HG03565 (cell line): ENCODE measurements around the gene CHST15.

Source experiments
- ATAC-seq: cut with Tn5 transposase; IDR thresholded peaks from one replicate; pipeline ENCODE4 v1.9.1; 2021; ENCODE audit warnings: mild to moderate bottlenecking, moderate library complexity; ENCODE audit not compliant: unreplicated experiment

CHST15 gene

GRCh38 chr10:124033887-124034218, 59.5 kb downstream of the CHST15 start:
- no peak for ATAC-seq

GRCh38 chr10:124032971-124033886, 60.2 kb downstream of the CHST15 start:
- no peak for ATAC-seq

DNA sequence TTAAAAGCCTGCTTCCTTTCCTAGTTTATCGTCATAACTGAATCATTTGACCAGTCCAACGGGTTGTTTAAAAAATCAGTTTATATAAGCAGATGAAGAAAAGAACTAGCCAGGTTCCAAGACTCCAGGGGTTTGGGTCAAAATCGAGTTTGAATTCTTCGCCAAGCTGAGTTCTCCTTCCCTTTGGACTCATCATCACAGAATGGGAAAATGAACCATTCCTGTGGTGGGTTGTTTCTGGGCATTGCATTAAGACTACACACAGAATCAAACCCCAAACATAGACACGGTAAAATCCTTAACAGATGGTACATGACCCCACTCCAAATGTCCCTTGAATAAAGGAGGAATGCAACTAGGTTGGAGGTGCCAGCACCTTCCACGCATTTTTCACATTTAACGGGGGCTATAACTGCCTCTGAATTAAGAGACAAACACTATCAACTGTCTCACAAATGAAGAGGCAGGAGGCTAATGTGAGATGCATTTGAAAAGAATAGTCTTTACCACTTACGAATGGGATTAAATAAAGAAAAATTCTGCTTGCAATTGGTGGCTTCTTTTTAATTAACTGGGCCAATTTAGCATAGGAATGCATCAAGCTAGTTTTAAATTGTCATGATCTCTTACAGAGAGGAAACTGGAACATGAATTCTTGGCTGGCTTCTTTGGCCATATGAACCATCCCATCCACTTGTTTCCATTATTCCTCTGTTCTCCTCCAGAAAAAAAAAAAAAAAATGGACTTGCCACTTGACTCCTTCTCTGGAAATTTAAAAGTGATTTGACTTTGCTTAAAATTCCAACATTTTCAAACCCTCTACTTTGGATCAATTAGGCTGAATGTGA, 61.1 kb downstream of the CHST15 start:
- ATAC-seq: no peak

DNA sequence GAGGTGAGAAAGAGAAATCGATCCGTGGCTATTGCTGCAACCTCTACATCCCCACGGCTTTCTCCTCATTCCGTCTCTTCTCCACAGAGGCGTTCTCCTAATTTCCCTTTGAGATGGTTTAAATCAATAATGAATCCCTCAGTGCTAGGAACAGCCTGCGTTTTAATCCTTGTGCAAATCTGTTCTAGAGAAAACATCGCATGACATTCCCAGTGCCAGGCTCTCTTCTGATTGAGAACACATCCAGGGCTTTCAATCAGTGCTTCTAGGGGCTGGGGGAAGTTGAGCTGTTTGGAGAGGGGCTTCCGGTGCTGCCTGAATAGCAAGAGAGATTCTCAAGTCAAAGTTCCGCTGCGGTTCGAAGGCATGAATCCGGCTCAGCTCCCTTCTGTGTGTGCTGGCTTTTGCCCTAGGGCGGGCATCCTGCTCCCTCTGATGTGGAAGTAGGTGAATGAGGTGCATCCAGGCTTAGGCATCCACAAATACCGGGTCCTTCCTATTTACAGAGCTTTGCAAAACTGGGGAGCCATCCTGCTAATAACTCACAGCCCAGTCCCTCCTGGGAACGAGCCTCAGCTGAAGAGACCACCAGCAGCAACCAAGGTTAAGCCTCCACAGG, 62.8 kb downstream of the CHST15 start:
- no peak for ATAC-seq

- ATAC-seq: no peak
These were observed 63.3 kb downstream of the CHST15 start for GRCh38 chr10:124030061-124030460.

- ATAC-seq: no peak
These were observed 63.8 kb downstream of the CHST15 start for GRCh38 chr10:124029559-124029958.

- ATAC-seq: no peak
These were observed 64.5 kb downstream of the CHST15 start for GRCh38 chr10:124028700-124029480.

- no peak for ATAC-seq
These were observed 65.7 kb downstream of the CHST15 start for GRCh38 chr10:124027651-124028050.

DNA sequence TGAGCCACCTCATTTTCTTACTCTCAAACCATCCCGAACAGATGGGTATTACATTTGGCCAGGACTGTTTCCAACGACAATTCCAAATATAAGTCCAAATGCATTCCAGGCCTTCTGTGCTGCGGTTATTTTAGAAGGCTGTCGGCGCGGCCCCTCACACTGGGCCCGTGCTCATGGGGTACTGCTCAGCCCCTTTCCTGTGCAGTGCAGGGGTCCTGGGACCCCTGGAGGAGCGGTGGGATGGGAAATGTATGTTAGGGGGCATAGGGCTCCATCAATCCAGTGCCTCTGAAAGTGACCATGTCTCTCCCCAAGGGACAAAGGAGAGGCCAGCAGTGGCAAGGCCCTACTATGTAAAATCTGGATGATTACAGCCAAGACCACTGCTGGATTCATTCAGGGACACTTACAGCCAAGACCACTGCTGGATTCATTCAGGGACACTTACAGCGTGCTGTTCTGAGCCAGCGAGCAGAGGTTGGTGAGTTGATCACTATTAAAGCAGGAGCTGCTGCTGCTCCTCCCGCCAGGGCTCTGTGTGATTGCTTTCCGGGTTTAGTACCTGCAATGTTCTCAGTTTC, 66.3 kb downstream of the CHST15 start:
- ATAC-seq: no peak

GRCh38 chr10:124026589-124026939, 66.8 kb downstream of the CHST15 start:
- ATAC-seq: no peak

- ATAC-seq: no peak
These were observed 67.5 kb downstream of the CHST15 start for GRCh38 chr10:124025660-124026588.

- no peak for ATAC-seq
These were observed 68.2 kb downstream of the CHST15 start for GRCh38 chr10:124025152-124025551.

DNA sequence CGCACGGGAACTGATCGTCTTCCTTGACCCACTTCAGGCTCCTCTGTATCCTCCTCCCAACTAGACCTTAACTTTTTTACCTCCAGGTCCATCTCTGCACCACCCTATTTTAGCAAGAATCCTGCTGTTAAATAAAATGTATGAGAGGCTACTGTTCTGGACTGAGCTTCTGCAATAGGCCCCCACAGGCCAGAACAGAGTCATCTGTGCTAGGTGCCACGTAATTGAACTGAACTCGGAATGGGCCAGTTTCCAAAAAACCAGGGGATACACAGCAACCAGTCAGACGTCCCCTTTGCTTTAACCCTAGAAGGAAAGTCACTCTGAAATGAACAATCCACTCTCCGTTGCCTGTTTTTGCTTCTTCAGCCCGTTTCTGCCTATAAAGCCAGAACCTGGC, 71.3 kb downstream of the CHST15 start:
- no peak for ATAC-seq

DNA sequence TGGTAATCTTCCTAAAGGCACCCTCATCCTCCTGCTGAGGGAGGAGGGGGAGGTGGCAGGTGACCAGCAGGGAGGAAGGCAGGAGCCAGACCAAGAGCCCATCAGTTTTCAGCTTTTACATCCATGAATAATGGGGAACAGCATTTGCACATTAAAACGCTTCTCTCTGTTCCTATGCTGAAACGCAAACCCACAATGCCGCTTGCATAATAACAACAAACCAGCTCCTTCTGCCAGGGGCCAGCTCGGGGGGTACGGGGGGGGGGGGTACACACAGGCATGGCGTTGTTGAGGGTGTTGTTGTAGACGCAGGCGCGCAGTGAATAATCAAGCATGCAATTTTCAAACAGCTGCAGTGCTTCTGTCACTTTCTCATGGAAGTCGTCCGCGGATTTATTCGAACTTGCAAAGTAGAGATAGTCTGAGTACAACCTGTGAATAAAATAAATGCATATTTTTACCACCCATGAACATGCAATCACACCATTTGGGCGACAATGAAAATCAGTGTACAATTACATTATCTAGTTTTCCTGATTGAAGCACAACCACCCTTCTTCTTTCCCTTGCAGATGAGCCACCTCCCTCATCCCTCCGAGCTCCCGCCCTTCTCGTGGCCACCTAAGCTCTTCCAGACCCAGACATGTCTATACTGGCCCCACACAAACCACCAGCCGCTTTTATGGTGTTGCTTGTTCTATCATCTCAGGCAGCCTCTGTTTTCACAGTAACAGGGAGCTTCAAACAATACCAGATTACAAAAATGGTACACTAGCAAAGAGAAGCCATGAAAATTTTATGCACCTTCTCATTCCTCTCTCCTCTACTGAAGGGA, 72.2 kb downstream of the CHST15 start:
- ATAC-seq: no peak

DNA sequence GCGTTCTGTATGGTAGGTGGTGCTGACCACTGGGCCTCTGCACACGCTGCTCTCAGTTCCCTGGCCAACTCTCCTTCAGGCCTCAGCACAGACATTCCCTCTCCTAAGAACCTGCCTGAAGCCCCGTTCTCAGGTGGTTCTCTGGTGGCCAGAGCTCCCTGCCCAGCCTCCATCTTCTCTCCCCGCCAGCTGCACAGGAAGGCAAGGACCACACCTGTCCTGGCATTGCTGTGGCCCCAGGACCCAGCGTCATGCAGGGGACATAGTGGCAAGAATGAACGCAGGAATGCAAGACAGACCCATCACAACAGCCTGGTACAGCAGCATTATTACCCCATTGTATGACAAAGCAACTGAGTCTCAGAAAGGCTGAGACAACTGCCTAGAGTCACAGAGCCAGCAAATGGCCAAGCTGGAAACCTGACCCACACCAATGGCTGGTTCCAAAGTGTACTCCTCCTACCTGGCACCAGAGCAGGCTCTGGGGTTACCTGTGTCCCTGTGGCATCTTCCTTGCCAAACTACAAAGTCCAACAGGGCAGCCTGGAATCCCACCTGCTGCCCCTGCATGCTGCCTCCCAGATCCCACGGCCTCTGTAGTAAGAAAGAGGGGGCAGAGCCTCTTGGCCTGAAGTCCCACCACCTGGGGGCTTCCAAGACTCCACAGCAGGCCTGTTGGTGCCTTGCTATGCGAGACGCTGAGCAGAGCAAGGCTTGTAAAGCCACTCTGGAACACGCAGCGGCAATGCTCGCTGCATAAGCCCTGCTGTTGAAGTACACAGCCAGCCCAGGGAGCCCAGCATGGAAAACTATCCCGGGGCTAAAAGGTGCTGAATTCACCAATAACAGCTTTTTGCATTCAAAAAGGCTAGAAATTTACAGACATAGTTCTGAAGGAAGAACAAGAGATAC, 73.3 kb downstream of the CHST15 start:
- ATAC-seq: no peak

- no peak for ATAC-seq
These were observed 74.4 kb downstream of the CHST15 start for GRCh38 chr10:124018886-124019525.

DNA sequence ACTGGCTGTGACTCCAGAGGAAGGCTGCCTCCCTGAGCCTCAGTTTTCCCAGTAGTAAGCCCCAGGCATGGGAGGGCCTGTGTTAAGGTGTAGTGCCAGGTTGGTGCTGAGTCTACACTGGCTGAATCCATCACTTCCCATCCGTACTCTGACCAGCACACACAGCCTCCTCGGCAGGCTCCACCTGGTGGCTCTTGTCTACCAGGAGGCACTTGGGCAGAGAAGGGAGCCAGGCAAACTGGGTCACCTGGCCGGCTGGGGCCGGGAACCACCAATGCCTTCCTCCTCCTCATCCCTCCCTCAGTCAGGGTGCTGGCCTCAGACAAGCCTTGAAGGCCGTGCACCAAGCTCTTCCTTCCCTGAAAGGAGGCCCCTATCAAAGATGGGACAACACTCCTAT, 75.7 kb downstream of the CHST15 start:
- ATAC-seq: no peak
